ENCODE measurements around the gene TSPAN18.

DNA sequence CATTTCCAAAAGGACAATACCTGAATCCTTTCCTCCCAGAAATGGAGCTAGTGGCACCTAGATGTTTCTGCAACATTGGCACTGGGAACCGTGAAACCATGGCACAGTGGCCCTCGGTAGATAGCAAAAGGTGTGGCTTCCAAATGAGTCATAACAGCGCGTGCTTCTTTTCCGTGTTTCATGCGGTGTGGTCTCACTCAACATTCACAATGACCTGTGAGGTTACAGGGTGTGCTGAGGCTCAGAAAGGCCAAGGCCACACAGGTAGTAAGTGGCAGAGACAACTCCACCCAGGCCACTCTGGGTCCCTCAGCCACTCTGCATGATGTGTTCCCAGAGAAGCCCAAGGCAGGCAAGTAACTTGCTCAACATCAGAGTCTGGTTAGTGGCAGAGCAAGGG, 156.5 kb downstream of the TSPAN18 start:
- TF ChIP-seq CTCF (IDR thresholded peaks at IDR 0.05) (no peak), POLR2AphosphoS5 (IDR thresholded peaks at IDR 0.05) (no peak), POLR2A (IDR thresholded peaks at IDR 0.05) (no peak), EP300 (IDR thresholded peaks at IDR 0.05) (no peak)

All from gastroesophageal sphincter (tissue), 3 donors.